GM10248 (cell line): ENCODE data around the gene CD63.

Experiments used
- CTCF ChIA-PET: fragments of 300-600 bp; sonication (Branson Sonifier 250); formaldehyde crosslinking; extraction: SDS; loops from one replicate; lab custom pipeline; 2021; ENCODE audit warnings: antibody characterized with exemption; lab: Yijun Ruan, JAX
- POLR2A ChIA-PET: fragments of 350-650 bp; sonication (Branson Sonifier 250); formaldehyde crosslinking; extraction: SDS; loops from one replicate; lab custom pipeline; 2020; ENCODE audit warnings: antibody characterized with exemption; lab: Yijun Ruan, JAX
- DNase-seq: peaks from one replicate; pipeline ENCODE4 v3.0.0; 2012; ENCODE audit errors: extremely low spot score
- CTCF ChIP-seq: IDR thresholded peaks from 2 replicates; pipeline ENCODE4 v1.5.1; 2012; ENCODE audit warnings: mild to moderate bottlenecking, low read depth; ENCODE audit errors: extremely low read depth, missing control alignments, control extremely low read depth

Gene CD63

GRCh38 chr12:55699471-55700055 lies 29.2 kb downstream of the CD63 start:
- no peak for DNase-seq
- TF ChIP-seq CTCF: no peak
- POLR2A ChIA-PET: no interaction called here
- CTCF ChIA-PET: interaction anchor here (1.0 to 2.0 kb wide), 2 partner anchors 18 to 43 kb away, joined by 3 to 5 read pairs; a partner anchor contains a TSS

GRCh38 chr12:55698965-55699364 lies 29.8 kb downstream of the CD63 start:
- CTCF ChIA-PET: interaction anchor here (0.9 to 2.0 kb wide), 3 partner anchors 17 to 53 kb away, joined by 3 to 5 read pairs (median 3); a partner anchor contains a TSS
- DNase-seq: no peak
- POLR2A ChIA-PET: no interaction called here
- no peak for TF ChIP-seq CTCF

- CTCF ChIA-PET: interaction anchor here (0.9 to 2.0 kb wide), 3 partner anchors 17 to 52 kb away, joined by 3 to 5 read pairs (median 3); a partner anchor contains a TSS
- TF ChIP-seq CTCF: no peak
- POLR2A ChIA-PET: no interaction called here
- DNase-seq: no peak
Measured at GRCh38 chr12:55698241-55698955, 30.4 kb downstream of the CD63 start.

- POLR2A ChIA-PET: no interaction called here
- no peak for DNase-seq
- TF ChIP-seq CTCF: no peak
- CTCF ChIA-PET: interaction anchor here (1.0 to 3.1 kb wide), 4 partner anchors 8 to 42 kb away, joined by 3 to 17 read pairs (median 5); partner anchors contain the start of gene BLOC1S1
Measured at GRCh38 chr12:55697686-55698085, 31.1 kb downstream of the CD63 start.

GRCh38 chr12:55696796-55697462 lies 31.9 kb downstream of the CD63 start:
- DNase-seq: no peak
- ChIA-PET CTCF (interaction anchor here (1.0 to 3.1 kb wide), 7 partner anchors 9 to 50 kb away, joined by 3 to 17 read pairs (median 4); partner anchors contain the start of genes BLOC1S1 and RDH5), POLR2A (no interaction called here)
- TF ChIP-seq CTCF: no peak

GRCh38 chr12:55696141-55696540 lies 32.7 kb downstream of the CD63 start:
- DNase-seq: no peak
- ChIA-PET POLR2A (no interaction called here), CTCF (interaction anchor here (1.0 to 3.1 kb wide), 6 partner anchors 9 to 50 kb away, joined by 3 to 17 read pairs (median 4); partner anchors contain the start of gene RDH5)
- no peak for TF ChIP-seq CTCF
